Mucosa of descending colon (tissue), 3 donors: ENCODE results near the gene STON2. TPM values are rescaled to one million over a fixed set of nuclear protein-coding genes. Genes with fewer than 3 reads are reported as not detected.

ENCODE experiments used
- ATAC-seq: fragments of 200-7000 bp; cut with Tn5 transposase; one replicate; pipeline ENCODE4 v1.9.1; 2020; ENCODE audit warnings: mild to moderate bottlenecking, moderate library complexity
- DNase-seq, 3 donors: peaks; one replicate each; pipeline ENCODE4 v3.0.0-alpha.2; 2020
- H3K36me3 ChIP-seq: fragments of 200-600 bp; one replicate; pipeline ENCODE4 v1.8.0; 2021; ENCODE audit warnings: low read depth, mild to moderate bottlenecking
- H3K4me1 ChIP-seq: fragments of 200-600 bp; one replicate; pipeline ENCODE4 v1.8.0; 2021; ENCODE audit warnings: low read depth, mild to moderate bottlenecking
- H3K4me3 ChIP-seq: fragments of 200-600 bp; one replicate; pipeline ENCODE4 v1.8.0; 2021; ENCODE audit warnings: mild to moderate bottlenecking
- H3K9me3 ChIP-seq: fragments of 200-600 bp; one replicate; pipeline ENCODE4 v1.8.0; 2021; ENCODE audit warnings: mild to moderate bottlenecking
- CTCF ChIP-seq: fragments of 200-600 bp; IDR thresholded peaks from one replicate; pipeline ENCODE4 v1.8.0; 2022; ENCODE audit warnings: antibody characterized with exemption, mild to moderate bottlenecking
- intact Hi-C, 2 donors: fragments of 100-400 bp; cut with DNase I in 1 of 2; cut with micrococcal nuclease in 1 of 2; formaldehyde crosslinking; loops; one replicate each; pipeline versions ENCODE4 v1.11.0 to v1.11.1; 2022; cut with DNase I, micrococcal nuclease
- total RNA-seq, 3 donors: library from RNA; stranded (reverse); fragmentation: NEBNext Ultra II Directional in 2 of 3; extraction: Animal tissue kit (Norgen Biotek cat#: 25700) in 2 of 3; gene quantifications; one replicate each; pipeline versions ENCODE4 v1.2.1 to v1.2.4, GENCODE V29; 2021 to 2023
- donor health status: DM: no; HTN: no; CAD: no; lungs with moderate emphysema.
- donor health status: DM: no; HTN: no; CAD: no.
- donor health status: DM: no; HTN: yes; CAD: no.

Gene STON2
- total RNA-seq, 3 donors from 2014 or later = 17.1 to 31.1 (median 20.7) TPM

GRCh38 chr14:81341370-81341769 is 58.8 kb downstream of the STON2 start:
- no peak for TF ChIP-seq CTCF
- DNase-seq (no peak), ATAC-seq (no peak)
- no peaks in the 10 kb centered on the region for H3K9me3 ChIP-seq
- intact Hi-C loops = no loop called here
- no peaks in the 10 kb centered on the region for H3K4me1 ChIP-seq
- no peaks in the 10 kb centered on the region for H3K36me3 ChIP-seq
- no peak overlapping the region for H3K4me3 ChIP-seq

DNA sequence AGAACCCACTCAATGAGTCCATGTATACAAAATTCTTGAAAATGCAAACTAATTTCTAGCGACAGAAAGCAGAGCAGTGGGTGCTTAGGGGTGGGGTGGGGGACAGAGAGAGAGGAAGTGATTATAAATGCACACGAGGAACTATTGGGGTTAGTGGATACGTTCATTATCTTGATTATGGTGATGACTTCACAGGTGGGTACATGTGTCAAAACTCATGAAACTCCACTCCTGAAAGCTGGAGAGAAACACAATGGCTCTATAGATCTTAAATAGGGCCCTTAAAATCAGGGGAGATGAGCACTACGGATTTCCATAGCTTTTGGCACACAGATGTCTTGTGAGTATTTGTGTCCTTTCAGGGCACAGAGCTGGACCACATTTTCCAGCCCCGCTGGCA is 59.9 kb downstream of the STON2 start:
- DNase-seq = no peak
- Histone ChIP-seq H3K4me3 (no peak overlapping the region), H3K9me3 (no peaks in the 10 kb centered on the region), H3K4me1 (no peaks in the 10 kb centered on the region), H3K36me3 (no peaks in the 10 kb centered on the region)
- no peak for TF ChIP-seq CTCF
- intact Hi-C loops = no loop called here
- ATAC-seq = no peak

DNA sequence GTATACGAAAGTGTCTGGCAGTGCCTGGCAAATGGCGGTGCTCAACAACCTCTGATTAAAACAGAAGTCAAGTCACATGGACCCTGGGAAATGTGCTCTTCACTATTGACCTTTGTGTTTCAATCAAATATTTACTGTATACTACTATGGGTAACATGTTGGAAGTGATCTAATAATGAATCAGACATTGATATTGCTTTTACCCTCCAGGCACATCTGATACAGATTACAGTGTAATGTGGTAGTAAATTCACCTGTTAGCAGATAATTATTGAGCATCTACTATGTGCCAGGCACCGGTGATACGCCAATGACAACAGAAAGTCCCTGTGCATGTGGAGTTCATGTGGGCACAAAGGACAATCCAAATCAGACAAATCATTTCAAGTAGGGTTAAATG is 63.1 kb downstream of the STON2 start:
- Histone ChIP-seq H3K36me3 (no peaks in the 10 kb centered on the region), H3K9me3 (no peaks in the 10 kb centered on the region), H3K4me3 (no peak overlapping the region), H3K4me1 (no peaks in the 10 kb centered on the region)
- ATAC-seq = no peak
- intact Hi-C loops = no loop called here
- TF ChIP-seq CTCF = no peak
- no peak for DNase-seq

GRCh38 chr14:81336009-81336408 is 64.1 kb downstream of the STON2 start:
- intact Hi-C loops = no loop called here
- no peak for TF ChIP-seq CTCF
- no peaks in the 10 kb centered on the region for H3K4me1 ChIP-seq
- DNase-seq = no peak
- H3K9me3 ChIP-seq = no peaks in the 10 kb centered on the region
- H3K36me3 ChIP-seq = no peaks in the 10 kb centered on the region
- H3K4me3 ChIP-seq = no peak overlapping the region
- no peak for ATAC-seq

GRCh38 chr14:81332725-81333124 is 67.4 kb downstream of the STON2 start:
- intact Hi-C loops = loop anchor here in 1 of 2 donors (1.0 kb wide), 1 partner anchor 19 kb away; no protein-coding TSS in a partner anchor
- DNase-seq = no peak
- ATAC-seq = no peak
- no peaks in the 10 kb centered on the region for H3K36me3 ChIP-seq
- H3K9me3 ChIP-seq = no peaks in the 10 kb centered on the region
- no peak for TF ChIP-seq CTCF
- no peaks in the 10 kb centered on the region for H3K4me1 ChIP-seq
- H3K4me3 ChIP-seq = no peak overlapping the region
